Activated CD4-positive, alpha-beta T cell treated with anti-CD3 and anti-CD28 coated beads for 24 hours (primary cell): ENCODE measurements around the gene XYLT1.
"Not testable (repeated sequence)": the region's sequence is repeated elsewhere in the genome, so short reads cannot be mapped to it uniquely, and the experiment has no call there.

Experiments used
- DNase-seq, 2 donors: peaks; one replicate each; pipeline ENCODE4 v3.0.0-alpha.2; 2020; ENCODE audit warnings: low read depth in 2 of 2

The XYLT1 gene

DNA sequence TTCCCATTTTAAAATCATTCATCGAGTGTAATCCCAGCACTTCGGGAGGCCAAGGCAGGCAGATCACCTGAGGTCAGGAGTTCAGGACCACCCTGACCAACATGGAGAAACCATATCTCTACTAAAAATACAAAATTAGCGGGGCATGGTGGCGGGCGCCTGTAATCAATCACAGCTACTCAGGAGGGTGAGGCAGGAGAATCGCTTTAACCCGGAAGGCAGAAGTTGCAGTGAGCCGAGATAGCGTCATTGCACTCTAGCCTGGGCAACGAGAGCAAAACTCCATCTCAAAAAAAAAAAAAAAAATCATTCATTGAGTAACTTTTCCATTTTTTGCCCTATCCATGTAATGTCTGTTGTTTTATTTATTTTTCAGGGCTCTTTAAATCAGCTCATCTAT, 135.4 kb downstream of the XYLT1 start:
- not testable (repeated sequence) for DNase-seq

DNA sequence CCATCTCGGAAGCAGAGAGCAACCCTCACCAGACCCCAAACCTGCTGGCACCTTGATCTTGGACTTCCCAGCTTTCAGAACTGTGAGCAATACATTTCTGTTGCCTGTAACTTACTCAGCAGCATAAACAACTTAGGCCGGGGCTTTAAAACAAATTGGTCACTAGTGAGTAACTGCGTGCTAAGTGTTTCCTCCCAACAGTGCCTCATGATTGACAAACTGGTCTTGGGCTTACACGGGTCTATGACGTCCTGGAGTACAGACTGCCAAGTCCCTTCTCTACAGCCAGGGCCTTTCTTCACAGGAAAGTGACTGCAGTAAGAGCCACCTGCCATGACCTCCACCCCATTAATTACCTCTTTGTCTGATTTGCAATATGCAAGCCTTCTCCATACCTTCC, 136.7 kb downstream of the XYLT1 start:
- DNase-seq: no peak

DNA sequence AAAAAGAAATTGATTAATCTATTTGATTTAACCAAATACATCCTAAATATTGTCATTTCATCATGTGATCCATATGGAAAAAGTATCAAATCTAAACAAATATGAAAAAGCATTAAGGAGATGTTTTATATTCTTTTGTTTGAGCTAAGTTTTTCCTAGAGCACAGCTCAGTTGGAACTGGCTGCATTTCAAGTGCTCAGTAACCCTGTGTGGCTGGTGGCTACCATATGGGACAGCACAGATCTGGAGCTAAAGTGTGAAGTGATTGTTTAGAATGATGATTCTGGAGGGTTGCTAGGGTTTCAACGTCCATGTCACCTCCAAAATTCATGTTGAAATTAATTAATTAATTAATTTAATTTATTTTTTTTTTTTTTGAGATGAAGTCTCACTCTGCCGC, 137.5 kb downstream of the XYLT1 start:
- no peak for DNase-seq

DNA sequence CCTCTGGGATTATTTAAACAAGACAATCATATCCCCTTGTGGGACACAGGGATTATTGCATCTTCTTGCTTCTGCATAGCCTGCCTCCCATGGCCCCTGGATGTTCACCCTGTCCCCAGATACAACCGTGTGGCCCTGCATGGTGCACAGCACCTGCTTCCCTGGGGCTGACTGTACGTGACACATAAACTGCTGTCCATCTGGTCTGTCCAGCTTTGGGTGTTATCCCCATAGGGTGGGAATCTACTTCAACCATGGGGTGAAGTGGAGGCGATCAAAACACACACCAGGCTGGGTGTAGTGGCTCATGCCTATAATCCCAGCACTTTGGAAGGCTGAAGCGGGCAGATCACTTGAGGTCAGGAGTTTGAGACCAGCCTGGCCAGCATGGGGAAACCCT, 138.8 kb downstream of the XYLT1 start:
- no peak for DNase-seq

DNA sequence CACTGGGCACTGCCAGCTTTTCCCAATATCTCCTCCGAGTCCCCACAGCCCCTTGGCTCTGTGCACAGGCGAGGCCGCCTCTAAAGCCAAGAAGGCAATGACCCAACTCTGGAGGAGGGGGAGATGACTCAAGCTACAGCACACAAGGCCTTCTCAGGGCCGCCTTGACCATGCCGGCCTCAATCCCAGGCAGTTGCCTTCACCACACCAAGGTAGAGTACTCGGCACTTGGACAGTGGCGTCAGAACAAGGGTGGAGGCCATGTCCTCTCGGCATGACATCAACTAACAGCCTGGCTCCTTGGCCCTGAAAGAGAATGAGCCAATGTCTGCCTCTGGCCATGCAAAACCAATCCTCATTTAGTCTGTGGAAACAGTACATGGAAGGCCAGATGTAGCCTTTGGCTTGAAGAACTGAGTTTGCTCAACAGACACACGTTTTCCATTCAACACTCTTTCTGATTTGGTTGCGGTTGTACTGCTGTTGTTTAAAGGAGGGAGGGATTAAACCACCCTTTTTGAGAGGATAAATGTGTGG, 139.6 kb downstream of the XYLT1 start:
- no peak for DNase-seq

DNA sequence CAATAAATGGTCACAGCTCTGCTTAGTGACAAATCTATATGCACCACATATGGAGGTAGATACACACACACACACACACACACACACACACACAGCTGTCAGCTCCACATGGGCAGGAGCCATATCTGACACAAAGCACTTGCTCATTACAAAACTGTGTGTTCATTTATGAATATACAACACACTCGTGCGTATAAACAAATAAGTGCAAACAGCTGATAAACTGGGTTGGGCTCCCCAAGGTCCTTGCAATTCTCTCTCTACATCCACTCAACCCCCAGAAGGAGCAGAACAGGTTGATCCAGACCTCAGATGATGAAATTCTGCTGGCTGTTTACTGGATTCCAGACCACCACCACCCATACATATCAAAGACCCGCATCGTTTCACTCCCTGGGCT, 140.7 kb downstream of the XYLT1 start:
- DNase-seq: no peak

DNA sequence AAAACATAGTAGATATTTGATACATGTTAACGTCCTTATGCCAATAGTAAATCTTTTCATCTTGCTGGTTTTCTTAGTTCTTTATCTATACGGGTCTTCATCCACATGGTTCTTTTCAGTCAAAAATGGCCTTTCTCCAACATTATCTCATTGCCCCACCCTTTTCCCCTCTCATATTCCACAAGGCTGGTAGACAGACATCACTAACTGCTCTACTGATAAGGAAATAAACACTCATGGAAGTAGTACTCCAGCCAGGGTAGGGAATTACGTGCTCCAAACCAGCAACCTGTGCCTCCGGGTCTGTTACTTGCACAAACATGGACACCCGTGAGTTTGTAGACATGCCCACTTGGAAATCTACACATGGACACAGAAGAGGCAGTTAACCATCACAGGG, 141.4 kb downstream of the XYLT1 start:
- DNase-seq: no peak

DNA sequence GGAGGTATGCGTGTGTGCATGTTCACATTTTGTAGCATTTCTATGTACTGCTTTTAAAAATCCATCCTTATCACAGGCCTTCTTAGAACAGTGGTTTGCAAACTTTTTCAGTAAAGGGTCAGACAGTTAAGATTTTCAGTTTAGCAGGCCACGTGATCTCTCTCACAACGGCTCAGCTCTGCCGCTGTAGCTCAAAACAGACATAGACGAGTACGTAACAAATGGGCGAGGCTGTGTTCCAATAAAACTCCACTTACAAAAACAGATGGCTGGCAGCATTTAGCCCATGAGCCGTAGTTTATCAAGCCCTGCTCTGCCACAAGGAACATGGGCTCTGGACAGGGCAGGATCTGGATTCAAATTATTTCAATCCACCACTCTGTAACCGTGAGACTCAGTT, 141.8 kb downstream of the XYLT1 start:
- no peak for DNase-seq

DNA sequence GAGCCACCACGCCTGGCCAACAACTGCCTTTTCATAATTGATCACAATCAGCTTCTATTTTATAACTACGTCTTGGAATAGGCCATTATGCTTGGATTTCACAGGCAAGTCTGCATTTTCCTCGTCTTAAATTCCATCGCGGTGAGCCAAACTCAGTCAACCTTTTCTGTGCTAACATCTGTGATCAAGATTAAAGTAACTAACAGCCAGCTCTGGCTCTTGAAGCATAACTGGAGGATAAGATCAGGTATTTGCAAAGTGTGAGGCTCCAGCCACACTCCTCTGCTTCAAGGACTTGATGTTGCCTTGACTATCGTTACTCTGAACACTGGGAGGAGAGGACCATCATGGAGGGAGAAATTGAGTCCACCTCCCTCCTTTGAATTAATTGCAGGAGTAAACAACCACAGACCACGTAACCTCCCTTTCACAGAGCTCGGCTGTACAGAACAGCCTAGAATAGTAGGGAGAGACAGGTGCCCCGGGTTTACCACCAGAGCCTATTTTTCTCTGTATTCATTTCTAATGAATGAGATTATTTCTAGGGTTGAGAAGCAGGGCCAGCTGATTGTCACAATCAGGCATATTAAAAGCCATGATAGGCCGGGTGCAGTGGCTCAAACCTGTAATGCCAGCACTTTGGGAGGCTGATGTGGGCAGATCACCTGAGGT, 143.0 kb downstream of the XYLT1 start:
- DNase-seq: no peak

DNA sequence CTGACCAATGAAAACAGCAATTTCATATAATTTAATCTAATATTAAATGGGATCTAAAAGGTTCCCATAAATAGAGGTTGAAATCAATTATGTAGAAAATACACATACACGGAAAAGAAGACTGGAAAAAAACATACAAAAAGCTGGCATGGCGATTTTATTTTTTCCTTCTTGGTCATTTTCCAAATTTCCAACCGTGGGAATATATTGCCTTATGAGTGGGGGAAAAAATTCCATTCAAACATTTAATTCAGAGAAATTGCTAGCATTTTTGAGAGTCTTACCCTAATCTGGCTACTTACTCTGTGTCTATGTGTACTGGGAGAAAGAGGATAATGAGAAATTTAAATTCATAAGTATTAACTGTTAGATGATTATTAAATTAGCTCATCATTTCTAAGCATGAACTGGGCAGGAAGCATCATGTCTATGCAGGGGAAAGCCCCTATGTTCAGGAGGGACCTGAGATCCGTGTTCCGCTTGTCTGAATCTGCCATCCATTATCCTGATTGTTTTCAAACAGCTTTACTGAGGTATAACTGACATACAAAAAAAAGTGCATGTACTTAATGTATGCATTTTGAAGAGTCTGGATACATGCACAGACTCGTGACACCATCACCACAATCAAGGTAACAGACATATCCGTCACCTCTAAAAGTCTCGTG, 145.2 kb downstream of the XYLT1 start:
- no peak for DNase-seq

DNA sequence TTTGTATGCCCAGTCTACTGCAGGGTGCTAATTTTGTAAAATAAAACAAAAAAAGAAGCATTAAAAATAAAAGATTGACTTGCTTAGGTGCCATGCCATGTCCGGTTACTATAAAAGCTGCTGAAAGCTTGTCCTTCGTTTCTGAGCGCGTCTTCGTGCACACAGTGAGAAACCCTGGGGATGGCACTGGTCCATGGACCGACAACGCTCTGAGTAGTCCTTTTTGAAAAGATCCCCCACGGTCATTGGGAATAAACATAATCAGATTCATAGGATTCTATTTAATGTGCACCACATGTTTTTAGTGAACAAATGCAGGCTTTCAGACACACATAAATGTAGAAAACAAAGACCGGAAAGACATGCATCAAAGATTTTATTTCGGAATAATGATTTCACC, 146.3 kb downstream of the XYLT1 start:
- DNase-seq: no peak

DNA sequence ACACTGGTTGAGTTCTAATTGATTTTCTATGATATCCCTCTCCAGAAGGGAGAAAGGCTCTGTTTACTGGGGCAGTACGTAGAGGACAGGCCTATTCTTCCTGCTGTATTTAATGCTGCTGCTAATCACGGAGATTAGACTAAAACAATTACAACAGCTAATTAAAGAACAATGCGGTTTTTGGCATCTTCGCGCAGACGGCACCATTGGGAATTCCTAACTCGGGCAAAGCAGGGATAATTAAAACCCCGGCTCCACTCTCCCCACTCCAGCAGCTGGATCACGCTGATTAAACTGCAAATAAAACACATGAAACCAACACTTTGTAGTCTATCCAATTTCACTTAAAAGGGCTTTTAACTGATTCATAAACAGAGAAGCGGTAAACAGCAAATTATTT, 147.6 kb downstream of the XYLT1 start:
- no peak for DNase-seq

DNA sequence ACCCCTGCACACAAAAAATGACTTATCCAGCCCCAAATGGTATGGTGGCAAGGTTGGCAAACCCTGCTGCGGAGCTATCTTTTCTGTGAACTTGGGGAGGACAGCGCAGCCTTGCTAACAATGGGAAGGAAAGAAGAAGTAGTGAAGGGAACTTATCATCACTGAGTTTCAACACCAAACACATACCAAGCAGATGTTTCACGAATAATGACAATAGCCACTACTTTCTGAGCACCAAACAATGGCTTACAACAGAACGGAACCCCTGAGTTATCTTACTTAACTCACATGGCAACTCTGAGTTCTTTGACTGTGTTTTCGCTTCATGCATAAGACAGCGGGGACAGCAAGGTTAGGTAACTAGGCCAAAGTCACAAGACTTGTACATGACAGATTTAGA, 148.9 kb downstream of the XYLT1 start:
- no peak for DNase-seq

DNA sequence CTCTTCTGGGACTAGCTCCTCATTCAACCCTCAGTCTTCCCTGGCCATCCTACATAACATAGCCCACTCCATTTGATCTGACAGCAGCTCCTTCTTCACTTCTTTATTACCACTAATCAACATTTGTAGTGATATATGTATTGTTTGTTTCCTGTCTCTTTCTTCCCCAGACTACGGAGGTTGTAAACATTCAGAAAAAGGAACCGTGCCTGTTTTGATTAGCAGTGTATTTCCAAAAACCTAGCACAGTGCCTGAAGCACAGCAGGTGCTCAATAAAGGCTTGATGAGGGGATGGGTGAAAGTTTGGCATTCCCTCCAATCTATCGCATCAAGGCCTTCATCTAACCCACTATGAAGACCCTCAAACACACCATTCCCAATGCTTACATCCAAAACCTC, 150.8 kb downstream of the XYLT1 start:
- DNase-seq: no peak

DNA sequence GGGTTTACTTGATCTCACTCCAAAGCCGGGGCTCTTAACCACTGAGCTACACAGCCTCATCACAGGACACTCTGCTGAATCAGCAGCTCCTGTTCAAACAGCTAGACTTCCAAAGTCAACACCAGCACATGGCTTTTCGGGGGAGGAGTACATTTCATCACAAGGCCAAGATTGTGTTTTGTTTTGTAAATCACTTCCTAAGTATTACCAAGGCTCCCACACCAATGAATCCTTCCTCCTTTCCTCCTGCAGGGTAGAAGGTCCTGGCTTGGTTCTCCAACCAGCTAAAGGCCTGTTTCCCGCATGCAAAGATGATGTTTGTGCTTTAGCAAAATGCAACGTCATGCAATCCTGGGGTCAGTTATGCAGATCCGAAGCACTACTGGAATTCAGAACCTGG, 152.5 kb downstream of the XYLT1 start:
- no peak for DNase-seq

DNA sequence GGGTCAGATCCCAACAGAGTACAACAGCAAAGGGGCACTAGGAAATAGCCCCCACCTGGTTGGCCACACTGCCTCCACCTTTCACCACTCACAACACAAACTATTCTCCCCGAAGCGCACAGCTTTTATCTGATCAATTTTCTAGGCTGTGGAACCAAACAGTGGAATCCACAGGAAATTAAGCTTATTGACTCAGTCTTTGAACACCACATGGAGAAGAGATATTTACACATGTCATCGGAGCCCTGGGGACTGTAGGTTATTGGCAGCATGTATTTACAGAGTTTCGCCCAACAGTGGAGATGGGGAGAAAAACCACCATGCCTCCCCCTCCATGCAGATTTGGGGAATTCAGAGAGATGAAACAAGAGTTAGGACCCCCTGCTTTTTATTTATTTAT, 154.8 kb downstream of the XYLT1 start:
- DNase-seq: no peak

DNA sequence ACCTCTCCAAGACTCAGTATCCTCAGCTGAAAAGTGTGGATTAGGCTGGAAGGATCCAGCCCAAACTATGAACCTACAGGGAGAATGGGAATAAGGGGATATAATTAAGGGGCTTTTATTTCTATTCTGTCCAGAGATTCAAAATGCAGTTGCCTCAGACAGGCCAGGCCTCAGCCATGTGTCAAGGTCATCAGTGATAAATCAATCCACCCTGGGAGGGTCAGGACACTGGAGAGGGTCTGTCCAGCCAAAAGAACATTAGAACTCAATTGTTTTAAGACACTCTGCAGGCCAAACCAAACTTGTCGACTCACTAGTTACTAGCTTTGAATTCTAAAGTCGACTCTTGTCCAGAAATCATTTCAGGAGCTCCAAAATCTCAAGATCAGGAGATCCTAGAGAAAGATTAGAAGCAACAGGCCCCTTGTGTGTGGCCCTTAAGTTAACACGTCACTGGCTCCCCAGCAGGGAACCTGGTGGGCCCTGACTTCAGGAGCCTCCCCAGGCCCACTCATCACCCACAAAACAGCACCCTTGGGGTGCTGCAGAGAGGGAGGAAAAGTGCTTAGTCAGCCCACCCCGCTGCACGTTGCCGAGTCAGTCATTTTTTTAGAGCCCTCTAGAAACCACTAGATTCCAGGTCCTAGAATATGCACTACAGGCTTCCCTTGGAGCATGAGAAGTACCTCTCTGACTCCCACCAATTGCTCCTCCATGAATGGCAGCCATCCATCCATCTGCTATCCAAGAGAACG, 156.8 kb downstream of the XYLT1 start:
- DNase-seq: no peak

DNA sequence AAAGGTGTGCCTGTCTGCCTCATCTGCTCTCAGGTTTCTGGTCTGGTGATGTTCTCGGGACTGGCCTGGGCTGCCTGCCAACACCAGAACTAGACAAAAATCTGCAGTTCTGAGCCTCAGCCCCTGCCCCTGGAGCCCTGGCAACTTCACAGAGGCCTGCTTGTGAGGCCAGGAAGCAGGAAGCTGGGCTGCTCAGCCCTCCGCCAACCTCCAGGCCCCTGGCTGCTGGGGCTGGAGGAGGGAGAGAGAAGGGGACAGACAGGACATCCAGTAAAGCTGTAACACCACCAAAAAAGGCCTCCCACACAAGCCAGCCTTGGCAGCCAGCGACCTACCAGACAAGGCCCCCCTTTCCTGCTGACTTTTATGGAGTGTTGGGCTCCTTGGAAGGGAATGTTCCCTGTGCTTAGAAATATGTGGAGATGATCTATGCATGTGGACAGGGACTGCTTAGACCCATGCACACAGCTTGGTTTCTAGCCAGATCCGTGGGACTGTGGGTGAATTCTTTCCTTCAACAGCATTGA, 157.6 kb downstream of the XYLT1 start:
- DNase-seq: no peak

DNA sequence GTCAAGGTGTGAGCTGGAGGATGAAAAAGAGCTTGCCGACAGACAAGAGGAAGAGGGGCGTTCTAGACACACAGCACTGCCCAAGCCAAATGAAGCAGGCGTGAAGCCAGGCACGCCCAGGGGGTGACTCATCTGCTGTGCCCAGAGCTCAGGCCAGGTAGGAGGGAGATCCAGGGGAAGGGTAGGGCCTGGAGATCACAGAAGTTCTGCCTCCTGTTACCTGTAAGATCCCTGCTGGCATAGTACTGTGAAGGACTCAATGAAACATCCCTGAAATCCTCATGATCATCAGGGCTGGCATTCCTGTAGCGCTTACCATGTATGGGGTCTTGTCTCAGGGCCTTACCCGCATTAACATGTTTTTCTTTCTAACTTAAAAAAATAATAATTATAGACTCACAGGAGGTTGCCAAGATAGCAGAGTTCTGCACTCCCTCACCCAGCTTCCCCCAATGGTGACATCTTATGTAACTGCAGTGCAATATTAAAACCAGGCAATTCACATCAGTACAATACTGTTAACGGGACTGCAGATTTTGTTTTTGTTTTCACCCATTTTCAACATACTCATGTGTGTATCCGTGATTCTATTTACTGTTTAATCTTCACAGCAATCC, 158.6 kb downstream of the XYLT1 start:
- no peak for DNase-seq

DNA sequence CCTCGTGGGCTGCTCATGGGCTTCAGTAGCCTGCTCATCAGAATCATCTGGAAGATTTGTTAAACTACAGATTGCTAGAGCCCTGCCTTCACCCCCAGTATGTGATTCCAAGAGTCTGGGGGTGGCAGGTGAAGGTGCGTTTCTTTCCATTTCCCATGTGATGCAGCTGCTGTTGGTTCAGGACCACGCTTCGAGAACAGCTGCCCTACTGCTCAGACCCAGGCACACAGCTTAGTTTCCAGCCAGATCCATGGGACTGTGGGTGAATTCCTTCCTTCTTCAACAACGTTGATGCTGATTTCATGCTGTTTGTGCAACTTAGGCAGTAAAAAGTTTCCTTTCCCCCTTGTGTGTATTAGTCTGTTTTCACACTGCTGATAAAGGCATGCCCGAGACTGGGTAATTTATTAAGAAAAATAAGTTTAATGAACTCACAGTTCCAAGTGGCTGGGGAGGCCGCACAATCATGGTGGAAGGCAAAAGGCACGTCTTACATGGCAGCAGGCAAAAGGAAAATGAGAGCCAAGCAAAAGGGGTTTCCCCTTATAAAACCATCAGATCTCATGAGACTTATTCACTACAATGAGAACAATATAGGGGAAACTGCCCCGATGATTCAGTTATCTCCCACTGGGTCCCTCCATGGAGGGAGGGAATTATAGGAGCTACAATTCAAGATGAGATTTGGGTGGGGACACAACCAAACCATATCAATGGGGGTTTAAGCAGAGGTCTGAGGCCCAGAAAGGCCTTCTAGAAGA, 159.2 kb downstream of the XYLT1 start:
- DNase-seq: no peak

DNA sequence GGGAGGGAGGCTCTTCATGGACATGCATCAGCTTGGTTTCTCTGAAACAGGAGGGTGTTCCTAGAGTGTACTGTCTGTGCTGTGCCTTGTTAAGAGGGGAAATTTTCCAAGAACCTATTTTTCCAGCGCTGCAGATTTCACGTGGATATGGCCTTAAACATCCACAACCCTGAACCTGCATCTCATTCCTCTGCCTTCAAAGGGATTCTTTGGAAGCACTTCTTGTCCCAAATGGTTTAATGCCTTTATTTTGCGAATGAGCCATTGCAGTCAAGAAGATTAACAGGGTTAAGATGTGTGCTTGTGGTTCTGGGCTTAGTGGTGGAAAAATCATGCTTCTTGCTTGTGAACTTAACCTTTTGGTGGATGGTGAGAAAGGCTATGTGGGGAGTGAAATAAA, 161.2 kb downstream of the XYLT1 start:
- DNase-seq: no peak
